H9 (cell line): ENCODE measurements around the gene LGALS7B. TPM values are rescaled to one million over a fixed set of nuclear protein-coding genes. Genes with fewer than 3 reads are reported as not detected.

Source experiments
- DNase-seq: peaks from one replicate; pipeline ENCODE4 v3.0.0-alpha.2; 2017
- H2AFZ ChIP-seq: one replicate; pipeline ENCODE4 v1.6.1; 2013; ENCODE audit warnings: mild to moderate bottlenecking, low read length, control low read depth, moderate library complexity
- H2AK5ac ChIP-seq: 2 replicates; pipeline ENCODE4 v1.6.1; 2013; ENCODE audit warnings: low read length, control low read depth, mixed read lengths; ENCODE audit not compliant: insufficient read length
- H2BK120ac ChIP-seq: one replicate; pipeline ENCODE4 v1.6.1; 2013; ENCODE audit warnings: low read depth, mild to moderate bottlenecking, low read length, control low read depth, inconsistent platforms; ENCODE audit not compliant: poor library complexity, severe bottlenecking
- H2BK12ac ChIP-seq: 2 replicates; pipeline ENCODE4 v1.6.1; 2013; ENCODE audit warnings: low read length, control low read depth, mixed read lengths, low read depth; ENCODE audit not compliant: insufficient read length
- H2BK15ac ChIP-seq: 2 replicates; pipeline ENCODE4 v1.6.1; 2013; ENCODE audit warnings: low read depth, low read length, control low read depth
- H2BK20ac ChIP-seq: one replicate; pipeline ENCODE4 v1.6.1; 2013; ENCODE audit warnings: low read depth, mild to moderate bottlenecking, low read length, control low read depth, inconsistent platforms; ENCODE audit not compliant: poor library complexity, severe bottlenecking
- H2BK5ac ChIP-seq: 2 replicates; pipeline ENCODE4 v1.6.1; 2013; ENCODE audit warnings: low read length, control low read depth, mixed read lengths; ENCODE audit not compliant: insufficient read length
- H3K14ac ChIP-seq: 2 replicates; pipeline ENCODE4 v1.6.1; 2013; ENCODE audit warnings: low read length, control low read depth; ENCODE audit not compliant: insufficient read depth
- H3K18ac ChIP-seq: 2 replicates; pipeline ENCODE4 v1.6.1; 2013; ENCODE audit warnings: low read depth, mild to moderate bottlenecking, mixed read lengths, low read length, control low read depth; ENCODE audit not compliant: insufficient read length
- H3K23ac ChIP-seq: 2 replicates; pipeline ENCODE4 v1.6.1; 2013; ENCODE audit warnings: low read length, control low read depth, mixed read lengths, low read depth; ENCODE audit not compliant: insufficient read length
- H3K23me2 ChIP-seq: 2 replicates; pipeline ENCODE4 v1.6.1; 2013; ENCODE audit warnings: low read depth, mild to moderate bottlenecking, mixed read lengths, low read length, control low read depth; ENCODE audit not compliant: insufficient read length, poor library complexity, severe bottlenecking
- H3K27ac ChIP-seq: 2 replicates; pipeline ENCODE4 v1.5.1; 2013; ENCODE audit warnings: low read length, control low read depth, mixed read lengths, low read depth; ENCODE audit not compliant: insufficient read length
- H3K27me3 ChIP-seq: 2 replicates; pipeline ENCODE4 v1.6.1; 2013; ENCODE audit warnings: low read length, control low read depth, inconsistent platforms; ENCODE audit not compliant: insufficient read depth
- H3K4ac ChIP-seq: 2 replicates; pipeline ENCODE4 v1.6.1; 2013; ENCODE audit warnings: low read depth, mild to moderate bottlenecking, control low read depth, inconsistent platforms, low read length, moderate library complexity
- H3K4me1 ChIP-seq: 2 replicates; pipeline ENCODE4 v1.6.1; 2013; ENCODE audit warnings: low read length, control low read depth, inconsistent platforms; ENCODE audit not compliant: insufficient read depth
- H3K4me2 ChIP-seq: 2 replicates; pipeline ENCODE4 v1.6.1; 2013; ENCODE audit warnings: low read length, control low read depth, mixed read lengths; ENCODE audit not compliant: insufficient read length, insufficient read depth
- H3K56ac ChIP-seq: 2 replicates; pipeline ENCODE4 v1.6.1; 2013; ENCODE audit warnings: low read depth, mild to moderate bottlenecking, mixed read lengths, low read length, control low read depth; ENCODE audit not compliant: insufficient read length
- H3K79me1 ChIP-seq: 2 replicates; pipeline ENCODE4 v1.6.1; 2013; ENCODE audit warnings: low read depth, mild to moderate bottlenecking, moderate library complexity, low read length, control low read depth, inconsistent platforms; ENCODE audit not compliant: insufficient read depth, poor library complexity, severe bottlenecking
- H3K79me2 ChIP-seq: 2 replicates; pipeline ENCODE4 v1.6.1; 2013; ENCODE audit warnings: low read length, control low read depth, inconsistent platforms; ENCODE audit not compliant: insufficient read depth
- H3K9ac ChIP-seq: 2 replicates; pipeline ENCODE4 v1.6.1; 2013; ENCODE audit warnings: low read length, control low read depth, mixed read lengths; ENCODE audit not compliant: insufficient read length; ENCODE audit errors: extremely low read depth
- H3K9me3 ChIP-seq: one replicate; pipeline ENCODE4 v1.6.1; 2013; ENCODE audit warnings: low read depth, low read length, inconsistent platforms; ENCODE audit not compliant: control insufficient read depth
- H3T11ph ChIP-seq: one replicate; pipeline ENCODE4 v1.6.1; 2013; ENCODE audit warnings: mild to moderate bottlenecking, low read length, control low read depth, inconsistent platforms
- H4K20me1 ChIP-seq: one replicate; pipeline ENCODE4 v1.6.1; 2013; ENCODE audit not compliant: control insufficient read depth, insufficient read length, insufficient read depth
- H4K5ac ChIP-seq: 2 replicates; pipeline ENCODE4 v1.6.1; 2013; ENCODE audit warnings: low read depth, mild to moderate bottlenecking, mixed read lengths, low read length, control low read depth; ENCODE audit not compliant: insufficient read length
- H4K8ac ChIP-seq: replicated peaks from 2 replicates; pipeline ENCODE4 v1.6.1; 2013; ENCODE audit warnings: low read length, control low read depth, mixed read lengths, low read depth; ENCODE audit not compliant: insufficient read length
- H4K91ac ChIP-seq: 2 replicates; pipeline ENCODE4 v1.6.1; 2013; ENCODE audit warnings: low read depth, mild to moderate bottlenecking, moderate library complexity, mixed read lengths, low read length, control low read depth; ENCODE audit not compliant: insufficient read length
- H3K27ac Mint-ChIP-seq, 3 experiments: 2 replicates in 2 of 3; 3 replicates in 1 of 3; pipeline ENCODE4 v1.8.0; 2020 to 2021; ENCODE audit warnings: mixed read lengths in 3 of 3, mild to moderate bottlenecking in 1 of 3, moderate library complexity in 1 of 3
- H3K27me3 Mint-ChIP-seq: 2 replicates; pipeline ENCODE4 v1.8.0; 2021; ENCODE audit warnings: low read depth, mild to moderate bottlenecking, moderate library complexity, mixed read lengths
- H3K36me3 Mint-ChIP-seq, 3 experiments: 2 replicates in 2 of 3; 3 replicates in 1 of 3; pipeline ENCODE4 v1.8.0; 2020 to 2021; ENCODE audit warnings: low read depth in 3 of 3, mixed read lengths in 3 of 3; ENCODE audit not compliant: insufficient read depth in 1 of 3
- H3K4me1 Mint-ChIP-seq, 2 experiments: 2 replicates each; pipeline ENCODE4 v1.8.0; 2020; ENCODE audit warnings: mixed read lengths in 2 of 2
- H3K4me3 Mint-ChIP-seq, 2 experiments: 2 replicates in 1 of 2; 3 replicates in 1 of 2; pipeline ENCODE4 v1.8.0; 2020 to 2021; ENCODE audit warnings: mild to moderate bottlenecking in 2 of 2, mixed read lengths in 2 of 2, moderate library complexity in 1 of 2
- H3K9me3 Mint-ChIP-seq, 2 experiments: 2 replicates in 1 of 2; 3 replicates in 1 of 2; pipeline ENCODE4 v1.8.0; 2020; ENCODE audit warnings: mild to moderate bottlenecking in 2 of 2, mixed read lengths in 2 of 2, moderate library complexity in 1 of 2
- CTCF ChIP-seq: fragments of 200-600 bp; sonication (generic); conservative IDR thresholded peaks from 3 replicates; pipeline ENCODE4 v1.8.0; 2021; ENCODE audit warnings: antibody characterized with exemption, mild to moderate bottlenecking
- WGBS: extraction: QIAGEN DNeasy Blood & Tissue Kit; methylation state at CpG from one replicate; pipeline ENCODE4 v1.1.7; 2013; ENCODE audit warnings: missing lambda C conversion rate, low lambda C conversion rate, mixed read lengths; ENCODE audit not compliant: insufficient read length; ENCODE audit errors: extremely low coverage; 5-methylcytosine and 5-hydroxymethylcytosine counted together
- total RNA-seq: library from RNA; stranded (reverse); gene quantifications from 2 replicates; pipeline ENCODE4 v1.2.1, GENCODE V29; 2021

Gene LGALS7B
- total RNA-seq, 1 experiment from 2014 or later, result 0.90 TPM

- no peaks in the 10 kb centered on the region for H3K9me3 ChIP-seq
- no peaks in the 10 kb centered on the region for H3K23me2 ChIP-seq
- TF ChIP-seq CTCF, result no peak
- no peak overlapping the region for H4K8ac ChIP-seq
- no peak overlapping the region for H3K23ac ChIP-seq
- H3K18ac ChIP-seq, result no peak overlapping the region
- H2BK15ac ChIP-seq, result no peak overlapping the region
- no peak overlapping the region for H2BK12ac ChIP-seq
- H3K27me3 Mint-ChIP-seq, result peaks cover 5% of the 10 kb centered on the region
- no peak overlapping the region for H3K27ac Mint-ChIP-seq
- no peak overlapping the region for H3K14ac ChIP-seq
- no peak overlapping the region for H3T11ph ChIP-seq
- H3K4me2 ChIP-seq, result no peak overlapping the region
- peaks cover 2 to 11% of the 10 kb centered on the region in 2 experiments; a peak in 3 of 5 replicates for H3K9me3 Mint-ChIP-seq
- no peaks in the 10 kb centered on the region for H3K79me1 ChIP-seq
- H3K27ac ChIP-seq, result no peak overlapping the region
- H2AFZ ChIP-seq, result no peak overlapping the region
- no peak overlapping the region for H3K9ac ChIP-seq
- no peak overlapping the region for H4K91ac ChIP-seq
- H3K4me3 Mint-ChIP-seq, result no peak overlapping the region
- H4K5ac ChIP-seq, result no peak overlapping the region
- H3K4me1 Mint-ChIP-seq, result peaks cover 4 to 5% of the 10 kb centered on the region in 2 experiments; a peak in 3 of 4 replicates
- H3K36me3 Mint-ChIP-seq, result 0 out of 7 replicates have a peak, but pooled peaks cover 0 to 4% (median 0%) of the 10 kb centered on the region in 3 experiments
- H3K4ac ChIP-seq, result no peak overlapping the region
- DNase-seq, result no peak
- no peaks in the 10 kb centered on the region for H3K27me3 ChIP-seq
- H3K79me2 ChIP-seq, result no peaks in the 10 kb centered on the region; the same call in 1 of the 2 replicates
- no peak overlapping the region for H2AK5ac ChIP-seq
- no peaks in the 10 kb centered on the region for H3K4me1 ChIP-seq
- no peak overlapping the region for H3K56ac ChIP-seq
- 100% methylated on average over 3 of the region's 5 CpGs for WGBS
- H2BK20ac ChIP-seq, result no peak overlapping the region
- H2BK5ac ChIP-seq, result no peak overlapping the region
- H2BK120ac ChIP-seq, result no peak overlapping the region
- H4K20me1 ChIP-seq, result no peaks in the 10 kb centered on the region
These were observed 11.8 kb downstream of the LGALS7B start for GRCh38 chr19:38800577-38801347.
